Measurements from ENCODE around the gene NHEJ1.

Gene NHEJ1

GRCh38 chr2:219120082-219120481, 40.5 kb downstream of the NHEJ1 start:
- no peak overlapping the region for H3K27ac Mint-ChIP-seq
- DNase-seq = no peak
- H3K4me1 Mint-ChIP-seq = peaks cover 39% of the 10 kb centered on the region
- no peaks in the 10 kb centered on the region for H3K36me3 Mint-ChIP-seq (ENCODE audit: low read depth)
- peaks cover 14% of the 10 kb centered on the region for H3K27me3 Mint-ChIP-seq (ENCODE audit: low read depth, poor library complexity)
- H3K4me3 Mint-ChIP-seq = no peak overlapping the region
- TF ChIP-seq, protein P1, sequence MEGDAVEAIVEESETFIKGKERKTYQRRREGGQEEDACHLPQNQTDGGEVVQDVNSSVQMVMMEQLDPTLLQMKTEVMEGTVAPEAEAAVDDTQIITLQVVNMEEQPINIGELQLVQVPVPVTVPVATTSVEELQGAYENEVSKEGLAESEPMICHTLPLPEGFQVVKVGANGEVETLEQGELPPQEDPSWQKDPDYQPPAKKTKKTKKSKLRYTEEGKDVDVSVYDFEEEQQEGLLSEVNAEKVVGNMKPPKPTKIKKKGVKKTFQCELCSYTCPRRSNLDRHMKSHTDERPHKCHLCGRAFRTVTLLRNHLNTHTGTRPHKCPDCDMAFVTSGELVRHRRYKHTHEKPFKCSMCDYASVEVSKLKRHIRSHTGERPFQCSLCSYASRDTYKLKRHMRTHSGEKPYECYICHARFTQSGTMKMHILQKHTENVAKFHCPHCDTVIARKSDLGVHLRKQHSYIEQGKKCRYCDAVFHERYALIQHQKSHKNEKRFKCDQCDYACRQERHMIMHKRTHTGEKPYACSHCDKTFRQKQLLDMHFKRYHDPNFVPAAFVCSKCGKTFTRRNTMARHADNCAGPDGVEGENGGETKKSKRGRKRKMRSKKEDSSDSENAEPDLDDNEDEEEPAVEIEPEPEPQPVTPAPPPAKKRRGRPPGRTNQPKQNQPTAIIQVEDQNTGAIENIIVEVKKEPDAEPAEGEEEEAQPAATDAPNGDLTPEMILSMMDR (IDR thresholded peaks at IDR 0.05) = no peak
- H3K9me3 Mint-ChIP-seq = no peaks in the 10 kb centered on the region

GRCh38 chr2:219119422-219120043, 41.1 kb downstream of the NHEJ1 start:
- H3K36me3 Mint-ChIP-seq (ENCODE audit: low read depth) = no peaks in the 10 kb centered on the region
- TF ChIP-seq, protein P1 (IDR thresholded peaks at IDR 0.05) = peak; percentile 65
- no peak overlapping the region for H3K27ac Mint-ChIP-seq
- H3K4me1 Mint-ChIP-seq = peaks cover 45% of the 10 kb centered on the region
- H3K4me3 Mint-ChIP-seq = no peak overlapping the region
- H3K9me3 Mint-ChIP-seq = no peaks in the 10 kb centered on the region
- peak; percentile 81 for DNase-seq
- H3K27me3 Mint-ChIP-seq (ENCODE audit: low read depth, poor library complexity) = peaks cover 14% of the 10 kb centered on the region

- DNase-seq = no peak
- H3K4me1 Mint-ChIP-seq = peaks cover 49% of the 10 kb centered on the region
- no peak overlapping the region for H3K4me3 Mint-ChIP-seq
- H3K9me3 Mint-ChIP-seq = no peaks in the 10 kb centered on the region
- H3K36me3 Mint-ChIP-seq (ENCODE audit: low read depth) = no peaks in the 10 kb centered on the region
- TF ChIP-seq, protein P1 (IDR thresholded peaks at IDR 0.05) = no peak
- peaks cover 16% of the 10 kb centered on the region for H3K27me3 Mint-ChIP-seq (ENCODE audit: low read depth, poor library complexity)
- no peak overlapping the region for H3K27ac Mint-ChIP-seq
Measured at GRCh38 chr2:219118504-219118903, 42.1 kb downstream of the NHEJ1 start.

DNA sequence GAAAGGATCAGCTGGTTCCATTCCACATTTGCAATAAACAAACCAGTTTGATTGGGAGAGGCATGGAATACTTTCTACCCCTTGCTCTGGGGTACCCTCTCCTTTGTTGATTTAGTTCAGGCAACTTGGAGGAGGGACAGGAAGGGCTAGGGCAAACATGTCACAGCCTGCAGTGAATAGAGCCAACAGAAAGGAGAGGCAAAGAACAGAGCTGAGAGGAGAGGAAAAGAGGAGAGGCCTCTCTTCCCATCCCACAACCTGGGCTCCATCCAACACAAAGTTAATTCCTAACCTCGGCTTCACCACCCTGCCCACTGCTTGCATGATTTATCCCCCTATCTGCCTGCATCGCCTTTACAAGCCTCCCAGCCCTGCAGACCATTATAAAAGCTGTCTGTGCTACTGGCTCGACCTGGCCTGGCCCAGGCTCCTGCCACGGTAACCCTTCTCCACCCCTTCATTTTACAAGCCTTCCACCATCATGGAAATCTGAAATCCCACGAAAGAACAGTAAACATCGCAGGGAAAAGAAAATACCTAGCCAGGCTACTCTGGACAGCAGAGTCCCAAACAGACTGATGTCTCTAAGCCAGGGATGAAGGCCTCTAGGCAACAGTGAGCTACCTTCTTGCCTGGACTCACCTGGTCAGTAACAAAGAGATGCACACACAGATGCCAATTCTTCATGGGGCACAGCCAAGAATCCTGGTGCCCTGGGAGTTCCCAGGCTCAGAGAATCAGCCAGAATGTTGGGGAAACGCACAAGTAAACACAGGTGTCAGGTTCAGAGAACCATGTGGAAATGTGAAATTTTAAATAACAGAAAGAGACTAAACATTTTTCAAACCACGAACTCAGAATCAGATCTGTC, 43.6 kb downstream of the NHEJ1 start:
- H3K4me1 Mint-ChIP-seq = peaks cover 49% of the 10 kb centered on the region
- no peaks in the 10 kb centered on the region for H3K36me3 Mint-ChIP-seq (ENCODE audit: low read depth)
- DNase-seq = no peak
- H3K27ac Mint-ChIP-seq = no peak overlapping the region
- TF ChIP-seq, protein P1 (IDR thresholded peaks at IDR 0.05) = no peak
- H3K4me3 Mint-ChIP-seq = no peak overlapping the region
- no peaks in the 10 kb centered on the region for H3K9me3 Mint-ChIP-seq
- peaks cover 16% of the 10 kb centered on the region for H3K27me3 Mint-ChIP-seq (ENCODE audit: low read depth, poor library complexity)

DNA sequence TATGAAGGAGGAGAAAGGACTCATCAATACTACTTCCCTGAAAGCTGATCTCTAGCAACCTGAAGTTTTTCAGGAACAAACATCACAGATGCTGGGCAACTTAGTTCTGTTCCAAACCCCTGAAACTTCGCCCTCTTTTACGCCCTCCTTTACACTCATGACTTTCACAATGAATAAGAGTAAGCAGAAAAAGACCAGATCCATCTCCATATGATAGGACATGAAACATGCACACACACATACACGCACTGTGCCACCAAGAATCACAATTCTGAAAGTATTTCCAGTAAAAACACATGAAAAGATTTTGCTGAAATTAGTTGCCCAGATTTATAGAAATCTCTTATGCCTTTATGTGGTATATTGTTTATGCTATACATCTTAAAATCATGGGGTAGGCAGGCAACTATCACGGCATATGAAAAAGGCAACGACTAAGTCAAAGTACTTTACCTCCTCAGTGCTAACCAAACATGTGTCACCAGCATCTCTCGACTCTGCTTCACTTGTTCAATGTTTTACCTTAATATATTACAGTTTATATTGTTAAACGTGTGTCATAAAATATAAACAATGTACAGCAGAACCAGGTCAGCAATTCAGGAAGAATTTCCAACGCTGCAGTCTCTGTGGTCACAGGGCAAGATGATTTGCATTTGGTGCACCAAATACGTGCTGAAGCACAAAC, 47.8 kb downstream of the NHEJ1 start:
- no peak overlapping the region for H3K27ac Mint-ChIP-seq
- peaks cover 40% of the 10 kb centered on the region for H3K4me1 Mint-ChIP-seq
- no peaks in the 10 kb centered on the region for H3K36me3 Mint-ChIP-seq (ENCODE audit: low read depth)
- peaks cover 12% of the 10 kb centered on the region for H3K27me3 Mint-ChIP-seq (ENCODE audit: low read depth, poor library complexity)
- TF ChIP-seq, protein P1 (IDR thresholded peaks at IDR 0.05) = no peak
- no peaks in the 10 kb centered on the region for H3K9me3 Mint-ChIP-seq
- no peak overlapping the region for H3K4me3 Mint-ChIP-seq
- DNase-seq = no peak
